HEK293 (cell line): ENCODE data around the gene ABCB4.

Experiments
- CTCF ChIA-PET: fragments of 350-600 bp; formaldehyde crosslinking; extraction: SDS; loops from one replicate; lab custom pipeline; 2021; ENCODE audit warnings: antibody characterized with exemption; lab: Yijun Ruan, JAX
- POLR2A ChIA-PET: fragments of 300-600 bp; formaldehyde crosslinking; extraction: SDS; loops from one replicate; lab custom pipeline; 2020; ENCODE audit warnings: antibody characterized with exemption, inconsistent platforms; lab: Yijun Ruan, JAX
- H3K27ac ChIP-seq: fragments of 200-500 bp; sonication (Bioruptor generic); 2 replicates; pipeline ENCODE4 v1.5.1; 2014; ENCODE audit warnings: low read depth, low read length, control low read depth, inconsistent platforms; ENCODE audit errors: extremely low read depth
- H3K36me3 ChIP-seq, 2 experiments: fragments of 200-500 bp in 1 of 2; sonication (Bioruptor generic) in 1 of 2; 1 replicate in 1 of 2; 2 replicates in 1 of 2; pipeline ENCODE4 v1.5.1; 2014 to 2017; ENCODE audit warnings: inconsistent platforms in 2 of 2, low read length in 2 of 2; ENCODE audit not compliant: control insufficient read depth in 2 of 2, insufficient read depth in 1 of 2
- H3K4me1 ChIP-seq: fragments of 200-500 bp; sonication (Bioruptor generic); 2 replicates; pipeline ENCODE4 v1.5.1; 2014; ENCODE audit warnings: mild to moderate bottlenecking, low read length, inconsistent platforms; ENCODE audit not compliant: control insufficient read depth, insufficient read depth
- H3K4me3 ChIP-seq: 2 replicates; pipeline ENCODE4 v1.5.1; 2011; ENCODE audit warnings: low read depth, mild to moderate bottlenecking, control low read depth, low read length, moderate library complexity
- H3K9me3 ChIP-seq: fragments of 200-500 bp; sonication (Bioruptor generic); 2 replicates; pipeline ENCODE4 v1.5.1; 2014; ENCODE audit warnings: low read depth, low read length, inconsistent platforms; ENCODE audit not compliant: control insufficient read depth, insufficient read depth
- BCL11A ChIP-seq: fragments of 450-650 bp; formaldehyde crosslinking; IDR thresholded peaks from 2 replicates; pipeline ENCODE4 v1.5.1; 2016; ENCODE audit warnings: low read depth, missing biosample characterization, missing genetic modification characterization
- KLF8 ChIP-seq: fragments of 450-650 bp; formaldehyde crosslinking; IDR thresholded peaks from 2 replicates; pipeline ENCODE4 v1.5.1; 2016; ENCODE audit warnings: missing biosample characterization, missing genetic modification characterization
- MEIS1 ChIP-seq: sonication (generic); formaldehyde crosslinking; IDR thresholded peaks from 2 replicates; pipeline ENCODE4 v1.8.1; 2022; ENCODE audit warnings: missing genetic modification reagents, mild to moderate bottlenecking, borderline replicate concordance
- MZF1 ChIP-seq: fragments of 450-650 bp; formaldehyde crosslinking; IDR thresholded peaks from 2 replicates; pipeline ENCODE4 v1.5.1; 2017; ENCODE audit warnings: missing biosample characterization, missing genetic modification characterization, borderline replicate concordance
- OSR2 ChIP-seq: fragments of 450-650 bp; formaldehyde crosslinking; IDR thresholded peaks from 2 replicates; pipeline ENCODE4 v1.5.1; 2016; ENCODE audit warnings: missing biosample characterization, missing genetic modification characterization
- PRDM6 ChIP-seq: fragments of 450-650 bp; formaldehyde crosslinking; IDR thresholded peaks from 2 replicates; pipeline ENCODE4 v1.5.1; 2017; ENCODE audit warnings: missing biosample characterization, missing genetic modification characterization
- TCF7L2 ChIP-seq: IDR thresholded peaks from 2 replicates; pipeline ENCODE4 v1.6.1; 2011; ENCODE audit warnings: low read depth, mild to moderate bottlenecking, inconsistent platforms, low read length, moderate library complexity, borderline replicate concordance
- TRIM28 ChIP-seq: IDR thresholded peaks from 2 replicates; pipeline ENCODE4 v1.6.1; 2011; ENCODE audit warnings: low read length, control low read depth, borderline replicate concordance
- ZBTB48 ChIP-seq: fragments of 450-650 bp; formaldehyde crosslinking; IDR thresholded peaks from 2 replicates; pipeline ENCODE4 v1.5.1; 2016; ENCODE audit warnings: missing biosample characterization, missing genetic modification characterization
- ZNF146 ChIP-seq: fragments of 450-650 bp; formaldehyde crosslinking; IDR thresholded peaks from 2 replicates; pipeline ENCODE4 v1.5.1; 2016; ENCODE audit warnings: missing biosample characterization, missing genetic modification characterization
- ZNF202 ChIP-seq: fragments of 450-650 bp; formaldehyde crosslinking; IDR thresholded peaks from 2 replicates; pipeline ENCODE4 v1.5.1; 2016; ENCODE audit warnings: missing biosample characterization, missing genetic modification characterization, borderline replicate concordance
- ZNF214 ChIP-seq: fragments of 450-650 bp; formaldehyde crosslinking; IDR thresholded peaks from 2 replicates; pipeline ENCODE4 v1.5.1; 2017; ENCODE audit warnings: missing biosample characterization, mild to moderate bottlenecking, missing genetic modification characterization, borderline replicate concordance
- ZNF23 ChIP-seq: fragments of 450-650 bp; formaldehyde crosslinking; IDR thresholded peaks from 2 replicates; pipeline ENCODE4 v1.5.1; 2016; ENCODE audit warnings: missing biosample characterization, missing genetic modification characterization, borderline replicate concordance
- ZNF248 ChIP-seq: fragments of 450-650 bp; formaldehyde crosslinking; IDR thresholded peaks from 2 replicates; pipeline ENCODE4 v1.5.1; 2017; ENCODE audit warnings: missing biosample characterization, missing genetic modification characterization
- ZNF274 ChIP-seq, 2 experiments: fragments of 200-500 bp in 1 of 2; fragments of 450-650 bp in 1 of 2; sonication (Bioruptor generic) in 1 of 2; formaldehyde crosslinking in 1 of 2; IDR thresholded peaks; 2 replicates each; pipeline versions ENCODE4 v1.5.1 to v1.6.1; 2014 to 2016; ENCODE audit warnings: borderline replicate concordance in 1 of 2, inconsistent platforms in 1 of 2, low read length in 1 of 2, missing biosample characterization in 1 of 2, missing genetic modification characterization in 1 of 2
- ZNF280D ChIP-seq: fragments of 450-650 bp; formaldehyde crosslinking; IDR thresholded peaks from 2 replicates; pipeline ENCODE4 v1.5.1; 2016; ENCODE audit warnings: missing biosample characterization, missing genetic modification characterization
- ZNF302 ChIP-seq: fragments of 450-650 bp; formaldehyde crosslinking; IDR thresholded peaks from 2 replicates; pipeline ENCODE4 v1.5.1; 2016; ENCODE audit warnings: missing biosample characterization, missing genetic modification characterization, low read depth
- ZNF350 ChIP-seq: fragments of 450-650 bp; formaldehyde crosslinking; IDR thresholded peaks from 2 replicates; pipeline ENCODE4 v1.5.0; 2017; ENCODE audit warnings: missing biosample characterization, mild to moderate bottlenecking, missing genetic modification characterization
- ZNF366 ChIP-seq: fragments of 450-650 bp; formaldehyde crosslinking; conservative IDR thresholded peaks from 2 replicates; pipeline ENCODE4 v1.5.1; 2016; ENCODE audit warnings: missing biosample characterization, missing genetic modification characterization
- ZNF37A ChIP-seq: fragments of 450-650 bp; IDR thresholded peaks from 2 replicates; pipeline ENCODE4 v1.5.1; 2018; ENCODE audit warnings: missing biosample characterization, missing genetic modification characterization
- ZNF416 ChIP-seq: fragments of 450-650 bp; formaldehyde crosslinking; IDR thresholded peaks from 2 replicates; pipeline ENCODE4 v1.5.1; 2016; ENCODE audit warnings: missing biosample characterization, missing genetic modification characterization
- ZNF510 ChIP-seq: fragments of 450-650 bp; formaldehyde crosslinking; IDR thresholded peaks from 2 replicates; pipeline ENCODE4 v1.5.1; 2018; ENCODE audit warnings: mild to moderate bottlenecking, missing genetic modification characterization, missing biosample characterization; ENCODE audit not compliant: insufficient replicate concordance
- ZNF521 ChIP-seq: fragments of 450-650 bp; formaldehyde crosslinking; IDR thresholded peaks from 2 replicates; pipeline ENCODE4 v1.5.1; 2017; ENCODE audit warnings: missing biosample characterization, mild to moderate bottlenecking, missing genetic modification characterization
- ZNF529 ChIP-seq: fragments of 450-650 bp; formaldehyde crosslinking; IDR thresholded peaks from 2 replicates; pipeline ENCODE4 v1.5.1; 2017; ENCODE audit warnings: missing genetic modification characterization, missing biosample characterization; ENCODE audit not compliant: insufficient replicate concordance
- ZNF530 ChIP-seq: fragments of 450-650 bp; formaldehyde crosslinking; IDR thresholded peaks from 2 replicates; pipeline ENCODE4 v1.5.1; 2016; ENCODE audit warnings: low read depth, missing biosample characterization, missing genetic modification characterization
- ZNF560 ChIP-seq: fragments of 450-650 bp; formaldehyde crosslinking; IDR thresholded peaks from 2 replicates; pipeline ENCODE4 v1.5.1; 2017; ENCODE audit warnings: missing biosample characterization, missing genetic modification characterization, borderline replicate concordance
- ZNF610 ChIP-seq: fragments of 450-650 bp; formaldehyde crosslinking; IDR thresholded peaks from 2 replicates; pipeline ENCODE4 v1.5.1; 2016; ENCODE audit warnings: missing biosample characterization, missing genetic modification characterization, borderline replicate concordance
- ZNF621 ChIP-seq: fragments of 450-650 bp; formaldehyde crosslinking; IDR thresholded peaks from 2 replicates; pipeline ENCODE4 v1.5.1; 2017; ENCODE audit warnings: missing biosample characterization, missing genetic modification characterization
- ZNF624 ChIP-seq: fragments of 450-650 bp; formaldehyde crosslinking; IDR thresholded peaks from 2 replicates; pipeline ENCODE4 v1.5.1; 2017; ENCODE audit warnings: missing biosample characterization, missing genetic modification characterization
- ZNF792 ChIP-seq: fragments of 450-650 bp; formaldehyde crosslinking; IDR thresholded peaks from 2 replicates; pipeline ENCODE4 v1.5.1; 2016; ENCODE audit warnings: missing biosample characterization, missing genetic modification characterization
- ZNF837 ChIP-seq: fragments of 450-650 bp; formaldehyde crosslinking; IDR thresholded peaks from 2 replicates; pipeline ENCODE4 v1.5.1; 2016; ENCODE audit warnings: missing biosample characterization, missing genetic modification characterization
- ZSCAN16 ChIP-seq: fragments of 450-650 bp; formaldehyde crosslinking; IDR thresholded peaks from 2 replicates; pipeline ENCODE4 v1.5.1; 2016; ENCODE audit warnings: missing biosample characterization, missing genetic modification characterization

The ABCB4 gene

GRCh38 chr7:87356448-87356847 is 119.0 kb downstream of the ABCB4 start:
- Histone ChIP-seq H3K4me1 (no peaks in the 10 kb centered on the region), H3K27ac (no peak overlapping the region), H3K36me3 (peaks cover 15 to 39% of the 10 kb centered on the region in 2 experiments), H3K9me3 (no peaks in the 10 kb centered on the region), H3K4me3 (no peak overlapping the region)
- TF ChIP-seq ZNF23 (tag by site-specific recombination) (no peak), ZNF302 (tag by site-specific recombination) (no peak), ZNF624 (tag by site-specific recombination) (no peak), KLF8 (tag by site-specific recombination) (no peak), ZNF521 (tag by site-specific recombination) (no peak), TCF7L2 (no peak), ZNF560 (tag by site-specific recombination) (no peak), ZSCAN16 (tag by site-specific recombination) (no peak), ZNF350 (tag by site-specific recombination) (no peak), ZNF621 (tag by site-specific recombination) (no peak), ZBTB48 (no peak), MEIS1 (CRISPR knock-in tag) (no peak), ZNF248 (tag by site-specific recombination) (no peak), OSR2 (tag by site-specific recombination) (no peak), ZNF146 (tag by site-specific recombination) (no peak), ZNF792 (tag by site-specific recombination) (no peak), ZNF274 (IDR thresholded peaks at IDR 0.05; ENCODE audit: low read length) (no peak), ZNF274 (tag by site-specific recombination; IDR thresholded peaks at IDR 0.05; ENCODE audit: borderline replicate concordance) (no peak), BCL11A (tag by site-specific recombination) (no peak), ZNF530 (tag by site-specific recombination) (no peak), ZNF837 (tag by site-specific recombination) (no peak)
- ChIA-PET CTCF (interaction anchor here (0.6 to 1.3 kb wide), 2 partner anchors 45 to 208 kb away, joined by 3 to 4 read pairs; no protein-coding TSS in a partner anchor), POLR2A (no interaction called here)

- Histone ChIP-seq H3K4me3 (no peak overlapping the region), H3K36me3 (peaks cover 21 to 49% of the 10 kb centered on the region in 2 experiments), H3K27ac (no peak overlapping the region), H3K4me1 (no peaks in the 10 kb centered on the region), H3K9me3 (no peaks in the 10 kb centered on the region)
- POLR2A ChIA-PET = no interaction called here
- CTCF ChIA-PET = no interaction called here
- 0 out of 2 replicates have a peak, but pooled peaks have one; percentile 28 for TF ChIP-seq ZNF610 (tag by site-specific recombination)
- no peak for TF ChIP-seq ZNF202 (tag by site-specific recombination)
- TF ChIP-seq TRIM28 = peak; percentile 91
- no peak for TF ChIP-seq PRDM6 (tag by site-specific recombination)
- TF ChIP-seq MZF1 (tag by site-specific recombination) = peak; percentile 65; the same call in 1 of the 2 replicates
- TF ChIP-seq ZNF529 = peak; percentile 30
- TF ChIP-seq ZNF416 = 0 out of 2 replicates have a peak, but pooled peaks have one; percentile 45
- TF ChIP-seq ZNF280D = 0 out of 2 replicates have a peak, but pooled peaks have one; percentile 24
- TF ChIP-seq ZNF510 (tag by site-specific recombination) = peak; percentile 91
- TF ChIP-seq ZNF37A (tag by site-specific recombination) = 0 out of 2 replicates have a peak, but pooled peaks have one; percentile 42
- no peak for TF ChIP-seq ZNF366 (tag by site-specific recombination)
- TF ChIP-seq ZNF214 (tag by site-specific recombination) = peak; percentile 22; the same call in 1 of the 2 replicates
- TF ChIP-seq ZNF248 (tag by site-specific recombination) = no peak
- TF ChIP-seq ZBTB48 = no peak
Measured at GRCh38 chr7:87354749-87355148, 120.7 kb downstream of the ABCB4 start.
